ENCODE measurements around the gene PKN3. TPM values are rescaled to one million over a fixed set of nuclear protein-coding genes. Genes with fewer than 3 reads are reported as not detected.

PKN3 gene
- total and polyA plus RNA-seq, 4 donors, result 0.61 to 4.2 (median 1.5) TPM

- Histone ChIP-seq H3K4me1 (ENCODE audit: control insufficient read depth in 4 of 4, insufficient read depth in 4 of 4, low read length in 3 of 4) (peaks cover 0 to 42% (median 21%) of the 10 kb centered on the region in 4 donors), H3K27ac (ENCODE audit: low read depth in 1 of 2, low read length in 2 of 2) (peak overlapping the region; percentile 68 to 84), H3K9me3 (ENCODE audit: control insufficient read depth in 4 of 4, low read length in 3 of 4) (no peaks in the 10 kb centered on the region), H3K4me3 (ENCODE audit: low read depth in 1 of 3, low read length in 3 of 3) (peak overlapping the region in 2 of 3 donors; percentile 53 to 99), H3K36me3 (ENCODE audit: control insufficient read depth in 4 of 4, insufficient read depth in 3 of 4, low read depth in 1 of 4, low read length in 3 of 4) (peaks cover 5 to 29% (median 22%) of the 10 kb centered on the region in 4 donors), H3K9ac (ENCODE audit: low read depth in 1 of 2, low read length in 2 of 2) (no peak overlapping the region), H3K27me3 (ENCODE audit: control insufficient read depth in 4 of 4, insufficient read depth in 4 of 4, low read length in 3 of 4) (no peaks in the 10 kb centered on the region)
- peak; percentile 22 for TF ChIP-seq YY1 (IDR thresholded peaks at IDR 0.05)
- TF ChIP-seq ATF3 (IDR thresholded peaks at IDR 0.05), result no peak
- peak; percentile 62 for DNase-seq (ENCODE audit: low spot score)
- under 1% methylated on average over 80 of the region's 80 CpGs for WGBS
Measured at GRCh38 chr9:128689293-128689774, 13.0 kb upstream of the PKN3 start.

GRCh38 chr9:128689820-128690683, 12.3 kb upstream of the PKN3 start:
- TF ChIP-seq HNF4A (conservative IDR thresholded peaks at IDR 0.05) (no peak), HNF4G (IDR thresholded peaks at IDR 0.05) (no peak), YY1 (IDR thresholded peaks at IDR 0.05) (no peak), ATF3 (IDR thresholded peaks at IDR 0.05) (no peak), JUND (IDR thresholded peaks at IDR 0.05) (no peak), TAF1 (conservative IDR thresholded peaks at IDR 0.05) (no peak), MAX (IDR thresholded peaks at IDR 0.05) (no peak), FOXA2 (IDR thresholded peaks at IDR 0.05) (no peak), RXRA (IDR thresholded peaks at IDR 0.05) (no peak), EGR1 (IDR thresholded peaks at IDR 0.05; ENCODE audit: low read depth in 2 of 2) (no peak), GABPA (IDR thresholded peaks at IDR 0.05 in 1 of 2, conservative IDR thresholded peaks at IDR 0.05 in 1 of 2) (no peak), NR2F2 (IDR thresholded peaks at IDR 0.05) (no peak), SP1 (IDR thresholded peaks at IDR 0.05) (no peak), RAD21 (IDR thresholded peaks at IDR 0.05) (no peak)
- TF ChIP-seq, protein P1, sequence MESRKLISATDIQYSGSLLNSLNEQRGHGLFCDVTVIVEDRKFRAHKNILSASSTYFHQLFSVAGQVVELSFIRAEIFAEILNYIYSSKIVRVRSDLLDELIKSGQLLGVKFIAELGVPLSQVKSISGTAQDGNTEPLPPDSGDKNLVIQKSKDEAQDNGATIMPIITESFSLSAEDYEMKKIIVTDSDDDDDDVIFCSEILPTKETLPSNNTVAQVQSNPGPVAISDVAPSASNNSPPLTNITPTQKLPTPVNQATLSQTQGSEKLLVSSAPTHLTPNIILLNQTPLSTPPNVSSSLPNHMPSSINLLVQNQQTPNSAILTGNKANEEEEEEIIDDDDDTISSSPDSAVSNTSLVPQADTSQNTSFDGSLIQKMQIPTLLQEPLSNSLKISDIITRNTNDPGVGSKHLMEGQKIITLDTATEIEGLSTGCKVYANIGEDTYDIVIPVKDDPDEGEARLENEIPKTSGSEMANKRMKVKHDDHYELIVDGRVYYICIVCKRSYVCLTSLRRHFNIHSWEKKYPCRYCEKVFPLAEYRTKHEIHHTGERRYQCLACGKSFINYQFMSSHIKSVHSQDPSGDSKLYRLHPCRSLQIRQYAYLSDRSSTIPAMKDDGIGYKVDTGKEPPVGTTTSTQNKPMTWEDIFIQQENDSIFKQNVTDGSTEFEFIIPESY (IDR thresholded peaks at IDR 0.05), result no peak
- TF ChIP-seq, protein P2, sequence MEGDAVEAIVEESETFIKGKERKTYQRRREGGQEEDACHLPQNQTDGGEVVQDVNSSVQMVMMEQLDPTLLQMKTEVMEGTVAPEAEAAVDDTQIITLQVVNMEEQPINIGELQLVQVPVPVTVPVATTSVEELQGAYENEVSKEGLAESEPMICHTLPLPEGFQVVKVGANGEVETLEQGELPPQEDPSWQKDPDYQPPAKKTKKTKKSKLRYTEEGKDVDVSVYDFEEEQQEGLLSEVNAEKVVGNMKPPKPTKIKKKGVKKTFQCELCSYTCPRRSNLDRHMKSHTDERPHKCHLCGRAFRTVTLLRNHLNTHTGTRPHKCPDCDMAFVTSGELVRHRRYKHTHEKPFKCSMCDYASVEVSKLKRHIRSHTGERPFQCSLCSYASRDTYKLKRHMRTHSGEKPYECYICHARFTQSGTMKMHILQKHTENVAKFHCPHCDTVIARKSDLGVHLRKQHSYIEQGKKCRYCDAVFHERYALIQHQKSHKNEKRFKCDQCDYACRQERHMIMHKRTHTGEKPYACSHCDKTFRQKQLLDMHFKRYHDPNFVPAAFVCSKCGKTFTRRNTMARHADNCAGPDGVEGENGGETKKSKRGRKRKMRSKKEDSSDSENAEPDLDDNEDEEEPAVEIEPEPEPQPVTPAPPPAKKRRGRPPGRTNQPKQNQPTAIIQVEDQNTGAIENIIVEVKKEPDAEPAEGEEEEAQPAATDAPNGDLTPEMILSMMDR (IDR thresholded peaks at IDR 0.05; ENCODE audit: low read depth, low read length, missing input control), result no peak
- TF ChIP-seq, protein P3, sequence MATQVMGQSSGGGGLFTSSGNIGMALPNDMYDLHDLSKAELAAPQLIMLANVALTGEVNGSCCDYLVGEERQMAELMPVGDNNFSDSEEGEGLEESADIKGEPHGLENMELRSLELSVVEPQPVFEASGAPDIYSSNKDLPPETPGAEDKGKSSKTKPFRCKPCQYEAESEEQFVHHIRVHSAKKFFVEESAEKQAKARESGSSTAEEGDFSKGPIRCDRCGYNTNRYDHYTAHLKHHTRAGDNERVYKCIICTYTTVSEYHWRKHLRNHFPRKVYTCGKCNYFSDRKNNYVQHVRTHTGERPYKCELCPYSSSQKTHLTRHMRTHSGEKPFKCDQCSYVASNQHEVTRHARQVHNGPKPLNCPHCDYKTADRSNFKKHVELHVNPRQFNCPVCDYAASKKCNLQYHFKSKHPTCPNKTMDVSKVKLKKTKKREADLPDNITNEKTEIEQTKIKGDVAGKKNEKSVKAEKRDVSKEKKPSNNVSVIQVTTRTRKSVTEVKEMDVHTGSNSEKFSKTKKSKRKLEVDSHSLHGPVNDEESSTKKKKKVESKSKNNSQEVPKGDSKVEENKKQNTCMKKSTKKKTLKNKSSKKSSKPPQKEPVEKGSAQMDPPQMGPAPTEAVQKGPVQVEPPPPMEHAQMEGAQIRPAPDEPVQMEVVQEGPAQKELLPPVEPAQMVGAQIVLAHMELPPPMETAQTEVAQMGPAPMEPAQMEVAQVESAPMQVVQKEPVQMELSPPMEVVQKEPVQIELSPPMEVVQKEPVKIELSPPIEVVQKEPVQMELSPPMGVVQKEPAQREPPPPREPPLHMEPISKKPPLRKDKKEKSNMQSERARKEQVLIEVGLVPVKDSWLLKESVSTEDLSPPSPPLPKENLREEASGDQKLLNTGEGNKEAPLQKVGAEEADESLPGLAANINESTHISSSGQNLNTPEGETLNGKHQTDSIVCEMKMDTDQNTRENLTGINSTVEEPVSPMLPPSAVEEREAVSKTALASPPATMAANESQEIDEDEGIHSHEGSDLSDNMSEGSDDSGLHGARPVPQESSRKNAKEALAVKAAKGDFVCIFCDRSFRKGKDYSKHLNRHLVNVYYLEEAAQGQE (IDR thresholded peaks at IDR 0.05), result no peak
- H3K27ac ChIP-seq (ENCODE audit: low read depth in 1 of 2, low read length in 2 of 2), result peak overlapping the region; percentile 41 to 55
- H3K4me1 ChIP-seq (ENCODE audit: control insufficient read depth in 4 of 4, insufficient read depth in 4 of 4, low read length in 3 of 4), result peaks cover 0 to 35% (median 15%) of the 10 kb centered on the region in 4 donors
- peak overlapping the region; percentile 66 to 99 (median 90) for H3K4me3 ChIP-seq (ENCODE audit: low read depth in 1 of 3, low read length in 3 of 3)
- no peaks in the 10 kb centered on the region for H3K9me3 ChIP-seq (ENCODE audit: control insufficient read depth in 4 of 4, low read length in 3 of 4)
- 1% methylated on average over 83 of the region's 83 CpGs for WGBS
- H3K9ac ChIP-seq (ENCODE audit: low read depth in 1 of 2, low read length in 2 of 2), result peak overlapping the region; percentile 39 to 62
- H3K36me3 ChIP-seq (ENCODE audit: control insufficient read depth in 4 of 4, insufficient read depth in 3 of 4, low read depth in 1 of 4, low read length in 3 of 4), result peaks cover 7 to 32% (median 24%) of the 10 kb centered on the region in 4 donors
- no peaks in the 10 kb centered on the region for H3K27me3 ChIP-seq (ENCODE audit: control insufficient read depth in 4 of 4, insufficient read depth in 4 of 4, low read length in 3 of 4)
- no peak for DNase-seq (ENCODE audit: low spot score)

All from liver (tissue), 9 donors.